ENCODE results near the gene TBCD. TPM values are rescaled to one million over a fixed set of nuclear protein-coding genes. Genes with fewer than 3 reads are reported as not detected.

The TBCD gene
- polyA plus RNA-seq, 2 of the 4 experiments (the other 2 are of a cell fraction): 33.5 to 49.1 TPM

GRCh38 chr17:82737967-82738877, 13.6 kb upstream of the TBCD start:
- no peak for ATAC-seq
- POLR2A ChIA-PET: no interaction called here

GRCh38 chr17:82740906-82741759, 10.7 kb upstream of the TBCD start:
- peaks cover 23% of the 10 kb centered on the region for H3K9me3 ChIP-seq
- no peak overlapping the region for H3K27ac ChIP-seq
- no peak overlapping the region for H3K4me3 ChIP-seq
- 89% methylated on average over 10 of the region's 10 CpGs for WGBS (ENCODE audit: missing lambda C conversion rate)
- ATAC-seq: no peak
- FAIRE-seq: no peak
- H3K4me1 ChIP-seq: no peaks in the 10 kb centered on the region
- DNase-seq (ENCODE audit: low read depth in 1 of 2, low spot score in 1 of 2): peak in 1 of 2 experiments; percentile 65
- POLR2A ChIA-PET: no interaction called here
- CTCF ChIA-PET: interaction anchor here (0.8 to 3.2 kb wide), 6 partner anchors 14 to 73 kb away, joined by 3 to 18 read pairs (median 6); no protein-coding TSS in a partner anchor
- no peak overlapping the region for H3K4me2 ChIP-seq
- TF ChIP-seq BHLHE40 (IDR thresholded peaks at IDR 0.05; ENCODE audit: low read depth, low read length): no peak
- no peak for TF ChIP-seq TFCP2L1 (CRISPR knock-in tag; IDR thresholded peaks at IDR 0.05)
- TF ChIP-seq RARB (CRISPR knock-in tag; IDR thresholded peaks at IDR 0.05): no peak
- TF ChIP-seq MAFK (IDR thresholded peaks at IDR 0.05; ENCODE audit: partially characterized antibody): no peak
- no peak for TF ChIP-seq KDM1A (IDR thresholded peaks at IDR 0.05; ENCODE audit: low read depth)
- no peak for TF ChIP-seq BCL3 (IDR thresholded peaks at IDR 0.05)
- no peak for TF ChIP-seq POLR2AphosphoS2 (conservative IDR thresholded peaks at IDR 0.05; ENCODE audit: low read length)
- no peak for TF ChIP-seq POLR2A (IDR thresholded peaks at IDR 0.05; ENCODE audit: low read length)
- TF ChIP-seq MAZ (IDR thresholded peaks at IDR 0.05; ENCODE audit: borderline replicate concordance, low read depth, low read length): no peak
- no peak for TF ChIP-seq HMGXB4 (CRISPR knock-in tag; IDR thresholded peaks at IDR 0.05; ENCODE audit: borderline replicate concordance)
- TF ChIP-seq ZNF302 (CRISPR knock-in tag; IDR thresholded peaks at IDR 0.05): no peak

More at GRCh38 chr17:82737967-82738877, 13.6 kb upstream of the TBCD start:
- H3K4me3 ChIP-seq: no peak overlapping the region
- 83% methylated on average over 24 of the region's 26 CpGs for WGBS (ENCODE audit: missing lambda C conversion rate)
- no peak overlapping the region for H3K27ac ChIP-seq
- no peak for FAIRE-seq
- CTCF ChIA-PET: interaction anchor here (0.6 to 1.9 kb wide), 5 partner anchors 10 to 70 kb away, joined by 3 to 8 read pairs (median 3); no protein-coding TSS in a partner anchor
- H3K4me2 ChIP-seq: no peak overlapping the region
- H3K9me3 ChIP-seq: peaks cover 29% of the 10 kb centered on the region
- TF ChIP-seq HOXA7 (CRISPR knock-in tag; IDR thresholded peaks at IDR 0.05) (no peak), RCOR1 (IDR thresholded peaks at IDR 0.05; ENCODE audit: low read depth, low read length) (no peak), RFX5 (IDR thresholded peaks at IDR 0.05) (no peak), BCL3 (IDR thresholded peaks at IDR 0.05) (no peak), CTCF (IDR thresholded peaks at IDR 0.05) (no peak), RAD21 (conservative IDR thresholded peaks at IDR 0.05 in 1 of 2, IDR thresholded peaks at IDR 0.05 in 1 of 2) (no peak), SMC3 (IDR thresholded peaks at IDR 0.05) (no peak), HES2 (IDR thresholded peaks at IDR 0.05) (no peak), JUNB (IDR thresholded peaks at IDR 0.05) (no peak), CHD2 (IDR thresholded peaks at IDR 0.05; ENCODE audit: low read length, partially characterized antibody) (no peak), E2F6 (IDR thresholded peaks at IDR 0.05; ENCODE audit: borderline replicate concordance, low read depth) (no peak), MAX (IDR thresholded peaks at IDR 0.05) (no peak)
- DNase-seq (ENCODE audit: low read depth in 1 of 2, low spot score in 1 of 2): no peak
- no peaks in the 10 kb centered on the region for H3K4me1 ChIP-seq
